Measurements from ENCODE around the gene CCDC136.

- TF ChIP-seq CTCF (IDR thresholded peaks at IDR 0.05) (no peak), POLR2A (IDR thresholded peaks at IDR 0.05) (no peak)
Observed at GRCh38 chr7:128842674-128843641, 51.2 kb downstream of the CCDC136 start.

Measured in testis (tissue), 2 donors.